ENCODE data around the gene JSRP1.

JSRP1 gene

GRCh38 chr19:2246014-2246620 is 10.1 kb downstream of the JSRP1 start:
- peaks cover 7 to 83% (median 49%) of the 10 kb centered on the region in 4 experiments for H3K36me3 ChIP-seq (ENCODE audit: control insufficient read depth in 4 of 4, insufficient read depth in 4 of 4, low read length in 3 of 4)
- peaks cover 0 to 29% (median 20%) of the 10 kb centered on the region in 4 experiments for H3K4me1 ChIP-seq (ENCODE audit: control extremely low read depth in 1 of 4, control insufficient read depth in 4 of 4, insufficient read depth in 4 of 4, low read length in 3 of 4)
- peaks cover 0 to 23% (median 0%) of the 10 kb centered on the region in 5 experiments for H3K27me3 ChIP-seq (replicated peaks in 2 of 5; ENCODE audit: control insufficient read depth in 4 of 5, insufficient read depth in 5 of 5, low read length in 4 of 5)
- DNase-seq, result no peak
- CTCF ChIA-PET, result interaction anchor here (1.4 kb wide), 1 partner anchor 28 kb away, joined by 4 read pairs; no protein-coding TSS in a partner anchor
- POLR2A ChIA-PET, result no interaction called here
- no peaks in the 10 kb centered on the region for H3K9me3 ChIP-seq (ENCODE audit: control extremely low read depth in 1 of 5, control insufficient read depth in 4 of 5, insufficient read depth in 2 of 5, low read depth in 1 of 5, low read length in 4 of 5)
- H3K27ac ChIP-seq (ENCODE audit: insufficient read depth in 1 of 2, low read depth in 1 of 2, low read length in 2 of 2, poor library complexity in 1 of 2, severe bottlenecking in 2 of 2), result no peak overlapping the region
- 93% methylated on average over 24 of the region's 25 CpGs for WGBS (ENCODE audit: insufficient coverage)
- H3K4me3 ChIP-seq (ENCODE audit: control insufficient read depth in 1 of 7, extremely low read depth in 1 of 7, insufficient read depth in 4 of 7, low read depth in 2 of 7, low read length in 6 of 7), result no peak overlapping the region

GRCh38 chr19:2245273-2245672 is 10.9 kb downstream of the JSRP1 start:
- H3K27ac ChIP-seq (ENCODE audit: insufficient read depth in 1 of 2, low read depth in 1 of 2, low read length in 2 of 2, poor library complexity in 1 of 2, severe bottlenecking in 2 of 2), result no peak overlapping the region
- no peaks in the 10 kb centered on the region for H3K9me3 ChIP-seq (ENCODE audit: control extremely low read depth in 1 of 5, control insufficient read depth in 4 of 5, insufficient read depth in 2 of 5, low read depth in 1 of 5, low read length in 4 of 5)
- H3K4me3 ChIP-seq (ENCODE audit: control insufficient read depth in 1 of 7, extremely low read depth in 1 of 7, insufficient read depth in 4 of 7, low read depth in 2 of 7, low read length in 6 of 7), result no peak overlapping the region
- H3K27me3 ChIP-seq (replicated peaks in 2 of 5; ENCODE audit: control insufficient read depth in 4 of 5, insufficient read depth in 5 of 5, low read length in 4 of 5), result peaks cover 0 to 15% (median 0%) of the 10 kb centered on the region in 5 experiments
- 99% methylated on average over 15 of the region's 15 CpGs for WGBS (ENCODE audit: insufficient coverage)
- POLR2A ChIA-PET, result no interaction called here
- peaks cover 7 to 90% (median 50%) of the 10 kb centered on the region in 4 experiments for H3K36me3 ChIP-seq (ENCODE audit: control insufficient read depth in 4 of 4, insufficient read depth in 4 of 4, low read length in 3 of 4)
- DNase-seq, result no peak
- CTCF ChIA-PET, result interaction anchor here (1.4 to 1.6 kb wide), 2 partner anchors 14 to 28 kb away, joined by 4 read pairs; no protein-coding TSS in a partner anchor
- H3K4me1 ChIP-seq (ENCODE audit: control extremely low read depth in 1 of 4, control insufficient read depth in 4 of 4, insufficient read depth in 4 of 4, low read length in 3 of 4), result peaks cover 0 to 29% (median 23%) of the 10 kb centered on the region in 4 experiments

- DNase-seq, result no peak
- Histone ChIP-seq H3K27me3 (replicated peaks in 2 of 5; ENCODE audit: control insufficient read depth in 4 of 5, insufficient read depth in 5 of 5, low read length in 4 of 5) (peaks cover 0 to 7% (median 0%) of the 10 kb centered on the region in 5 experiments), H3K4me3 (ENCODE audit: control insufficient read depth in 1 of 7, extremely low read depth in 1 of 7, insufficient read depth in 4 of 7, low read depth in 2 of 7, low read length in 6 of 7) (no peak overlapping the region), H3K27ac (ENCODE audit: insufficient read depth in 1 of 2, low read depth in 1 of 2, low read length in 2 of 2, poor library complexity in 1 of 2, severe bottlenecking in 2 of 2) (no peak overlapping the region), H3K36me3 (ENCODE audit: control insufficient read depth in 4 of 4, insufficient read depth in 4 of 4, low read length in 3 of 4) (peaks cover 7 to 89% (median 50%) of the 10 kb centered on the region in 4 experiments), H3K9me3 (ENCODE audit: control extremely low read depth in 1 of 5, control insufficient read depth in 4 of 5, insufficient read depth in 2 of 5, low read depth in 1 of 5, low read length in 4 of 5) (no peaks in the 10 kb centered on the region), H3K4me1 (ENCODE audit: control extremely low read depth in 1 of 4, control insufficient read depth in 4 of 4, insufficient read depth in 4 of 4, low read length in 3 of 4) (peaks cover 0 to 32% (median 28%) of the 10 kb centered on the region in 4 experiments)
- 93% methylated on average over 21 of the region's 21 CpGs for WGBS (ENCODE audit: insufficient coverage)
- ChIA-PET CTCF (interaction anchor here (1.6 to 8.1 kb wide), 2 partner anchors 7 to 15 kb away, joined by 4 to 52 read pairs; partner anchors contain the start of gene AMH), POLR2A (interaction anchor here (0.5 kb wide), 1 partner anchor 348 kb away, joined by 4 read pairs; no protein-coding TSS in a partner anchor)
Measured at GRCh38 chr19:2244486-2244885, 11.7 kb downstream of the JSRP1 start.

- Histone ChIP-seq H3K4me1 (ENCODE audit: control extremely low read depth in 1 of 4, control insufficient read depth in 4 of 4, insufficient read depth in 4 of 4, low read length in 3 of 4) (peaks cover 0 to 36% (median 32%) of the 10 kb centered on the region in 4 experiments), H3K36me3 (ENCODE audit: control insufficient read depth in 4 of 4, insufficient read depth in 4 of 4, low read length in 3 of 4) (peaks cover 7 to 85% (median 49%) of the 10 kb centered on the region in 4 experiments), H3K9me3 (ENCODE audit: control extremely low read depth in 1 of 5, control insufficient read depth in 4 of 5, insufficient read depth in 2 of 5, low read depth in 1 of 5, low read length in 4 of 5) (no peaks in the 10 kb centered on the region), H3K27me3 (replicated peaks in 2 of 5; ENCODE audit: control insufficient read depth in 4 of 5, insufficient read depth in 5 of 5, low read length in 4 of 5) (peaks cover 0 to 3% (median 0%) of the 10 kb centered on the region in 5 experiments), H3K27ac (ENCODE audit: insufficient read depth in 1 of 2, low read depth in 1 of 2, low read length in 2 of 2, poor library complexity in 1 of 2, severe bottlenecking in 2 of 2) (no peak overlapping the region), H3K4me3 (ENCODE audit: control insufficient read depth in 1 of 7, extremely low read depth in 1 of 7, insufficient read depth in 4 of 7, low read depth in 2 of 7, low read length in 6 of 7) (no peak overlapping the region)
- DNase-seq, result no peak
- ChIA-PET CTCF (interaction anchor here (1.6 to 8.1 kb wide), 2 partner anchors 7 to 15 kb away, joined by 4 to 52 read pairs; partner anchors contain the start of gene AMH), POLR2A (interaction anchor here (0.5 kb wide), 1 partner anchor 347 kb away, joined by 4 read pairs; no protein-coding TSS in a partner anchor)
- WGBS (ENCODE audit: insufficient coverage), result 96% methylated on average over 12 of the region's 12 CpGs
Measured at GRCh38 chr19:2244125-2244411, 12.1 kb downstream of the JSRP1 start.

GRCh38 chr19:2243274-2244124 is 12.7 kb downstream of the JSRP1 start:
- Histone ChIP-seq H3K4me1 (ENCODE audit: control extremely low read depth in 1 of 4, control insufficient read depth in 4 of 4, insufficient read depth in 4 of 4, low read length in 3 of 4) (peaks cover 0 to 42% (median 37%) of the 10 kb centered on the region in 4 experiments), H3K4me3 (ENCODE audit: control insufficient read depth in 1 of 7, extremely low read depth in 1 of 7, insufficient read depth in 4 of 7, low read depth in 2 of 7, low read length in 6 of 7) (no peak overlapping the region), H3K27me3 (replicated peaks in 2 of 5; ENCODE audit: control insufficient read depth in 4 of 5, insufficient read depth in 5 of 5, low read length in 4 of 5) (no peaks in the 10 kb centered on the region), H3K27ac (ENCODE audit: insufficient read depth in 1 of 2, low read depth in 1 of 2, low read length in 2 of 2, poor library complexity in 1 of 2, severe bottlenecking in 2 of 2) (no peak overlapping the region), H3K9me3 (ENCODE audit: control extremely low read depth in 1 of 5, control insufficient read depth in 4 of 5, insufficient read depth in 2 of 5, low read depth in 1 of 5, low read length in 4 of 5) (no peaks in the 10 kb centered on the region), H3K36me3 (ENCODE audit: control insufficient read depth in 4 of 4, insufficient read depth in 4 of 4, low read length in 3 of 4) (peaks cover 7 to 82% (median 46%) of the 10 kb centered on the region in 4 experiments)
- CTCF ChIA-PET, result interaction anchor here (1.1 to 8.1 kb wide), 2 partner anchors 8 to 17 kb away, joined by 4 to 52 read pairs; partner anchors contain the start of gene AMH
- no peak for DNase-seq
- WGBS (ENCODE audit: insufficient coverage), result 91% methylated on average over 29 of the region's 32 CpGs
- POLR2A ChIA-PET, result no interaction called here

GRCh38 chr19:2242816-2243215 is 13.4 kb downstream of the JSRP1 start:
- POLR2A ChIA-PET, result no interaction called here
- CTCF ChIA-PET, result interaction anchor here (1.1 to 8.1 kb wide), 2 partner anchors 8 to 18 kb away, joined by 4 to 52 read pairs; partner anchors contain the start of gene AMH
- WGBS (ENCODE audit: insufficient coverage), result 94% methylated on average over 7 of the region's 8 CpGs

More at GRCh38 chr19:2242816-2243215, 13.4 kb downstream of the JSRP1 start:
- Histone ChIP-seq H3K27me3 (replicated peaks in 2 of 5; ENCODE audit: control insufficient read depth in 4 of 5, insufficient read depth in 5 of 5, low read length in 4 of 5) (no peaks in the 10 kb centered on the region), H3K27ac (ENCODE audit: insufficient read depth in 1 of 2, low read depth in 1 of 2, low read length in 2 of 2, poor library complexity in 1 of 2, severe bottlenecking in 2 of 2) (no peak overlapping the region), H3K36me3 (ENCODE audit: control insufficient read depth in 4 of 4, insufficient read depth in 4 of 4, low read length in 3 of 4) (peaks cover 7 to 80% (median 43%) of the 10 kb centered on the region in 4 experiments), H3K9me3 (ENCODE audit: control extremely low read depth in 1 of 5, control insufficient read depth in 4 of 5, insufficient read depth in 2 of 5, low read depth in 1 of 5, low read length in 4 of 5) (no peaks in the 10 kb centered on the region), H3K4me1 (ENCODE audit: control extremely low read depth in 1 of 4, control insufficient read depth in 4 of 4, insufficient read depth in 4 of 4, low read length in 3 of 4) (peaks cover 0 to 49% (median 44%) of the 10 kb centered on the region in 4 experiments), H3K4me3 (ENCODE audit: control insufficient read depth in 1 of 7, extremely low read depth in 1 of 7, insufficient read depth in 4 of 7, low read depth in 2 of 7, low read length in 6 of 7) (no peak overlapping the region)
- DNase-seq, result no peak
